HL-60 (cell line): ENCODE data around the gene DPH7.
"Not testable (repeated sequence)": the region's sequence is repeated elsewhere in the genome, so short reads cannot be mapped to it uniquely, and the experiment has no call there.

ENCODE experiments used
- DNase-seq, 2 experiments: peaks; one replicate each; pipeline ENCODE4 v3.0.0-alpha.2; 2010 to 2020; ENCODE audit warnings: low read depth in 1 of 2, low spot score in 1 of 2
- H3K27ac ChIP-seq: fragments of 250-450 bp; sonication (Bioruptor Pico); replicated peaks from 2 replicates; pipeline ENCODE4 v1.5.1; 2020; ENCODE audit warnings: mild to moderate bottlenecking, moderate library complexity
- H3K27me3 ChIP-seq: fragments of 250-450 bp; sonication (Bioruptor Pico); 2 replicates; pipeline ENCODE4 v1.5.1; 2021; ENCODE audit warnings: mild to moderate bottlenecking, moderate library complexity; ENCODE audit not compliant: insufficient read depth, poor library complexity, severe bottlenecking
- H3K4me3 ChIP-seq: replicated peaks from 2 replicates; pipeline ENCODE4 v1.5.1; 2011; ENCODE audit warnings: mild to moderate bottlenecking, control low read depth, low read length; ENCODE audit not compliant: insufficient read depth
- GABPA ChIP-seq: IDR thresholded peaks from 2 replicates; pipeline ENCODE4 v1.6.1; 2012; ENCODE audit warnings: low read depth
- POLR2AphosphoS5 ChIP-seq: IDR thresholded peaks from 2 replicates; pipeline ENCODE4 v1.6.1; 2012; ENCODE audit warnings: low read depth
- SPI1 ChIP-seq: IDR thresholded peaks from 2 replicates; pipeline ENCODE4 v1.6.1; 2012; ENCODE audit warnings: low read depth, mild to moderate bottlenecking, borderline replicate concordance
- TF ChIP-seq, protein P1 (sequence below): IDR thresholded peaks from 2 replicates; pipeline ENCODE4 v1.6.1; 2012; ENCODE audit warnings: low read depth; ENCODE audit not compliant: insufficient replicate concordance
- TF ChIP-seq, protein P2 (sequence below): IDR thresholded peaks from one replicate; pipeline ENCODE4 v1.5.1; 2011; ENCODE audit warnings: low read length, control low read depth, inconsistent platforms; ENCODE audit not compliant: insufficient read depth

The DPH7 gene

DNA sequence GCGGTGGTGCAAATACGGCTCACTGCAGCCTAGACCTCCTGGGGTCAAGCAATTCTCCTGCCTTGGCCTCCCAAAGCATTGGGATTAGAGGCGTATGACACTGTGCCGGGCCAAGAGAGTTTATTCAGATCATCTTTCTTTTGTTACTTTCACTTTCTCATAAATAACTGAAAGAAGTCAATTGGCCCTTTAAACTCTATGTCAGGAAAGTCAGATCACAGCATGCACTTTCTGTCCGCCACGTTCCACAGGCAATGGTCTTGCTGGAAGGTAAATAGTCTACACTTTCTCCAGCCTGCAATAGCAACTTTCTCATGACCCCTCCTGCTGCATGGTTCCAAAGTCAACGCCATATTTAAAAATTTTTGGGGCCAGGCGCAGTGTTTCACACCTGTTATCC lies 20.2 kb upstream of the DPH7 start:
- no peak for DNase-seq
- Histone ChIP-seq H3K27me3 (no peaks in the 10 kb centered on the region), H3K27ac (no peak overlapping the region), H3K4me3 (no peak overlapping the region)
- TF ChIP-seq POLR2AphosphoS5 = no peak
- TF ChIP-seq SPI1 = no peak
- TF ChIP-seq, protein P1, sequence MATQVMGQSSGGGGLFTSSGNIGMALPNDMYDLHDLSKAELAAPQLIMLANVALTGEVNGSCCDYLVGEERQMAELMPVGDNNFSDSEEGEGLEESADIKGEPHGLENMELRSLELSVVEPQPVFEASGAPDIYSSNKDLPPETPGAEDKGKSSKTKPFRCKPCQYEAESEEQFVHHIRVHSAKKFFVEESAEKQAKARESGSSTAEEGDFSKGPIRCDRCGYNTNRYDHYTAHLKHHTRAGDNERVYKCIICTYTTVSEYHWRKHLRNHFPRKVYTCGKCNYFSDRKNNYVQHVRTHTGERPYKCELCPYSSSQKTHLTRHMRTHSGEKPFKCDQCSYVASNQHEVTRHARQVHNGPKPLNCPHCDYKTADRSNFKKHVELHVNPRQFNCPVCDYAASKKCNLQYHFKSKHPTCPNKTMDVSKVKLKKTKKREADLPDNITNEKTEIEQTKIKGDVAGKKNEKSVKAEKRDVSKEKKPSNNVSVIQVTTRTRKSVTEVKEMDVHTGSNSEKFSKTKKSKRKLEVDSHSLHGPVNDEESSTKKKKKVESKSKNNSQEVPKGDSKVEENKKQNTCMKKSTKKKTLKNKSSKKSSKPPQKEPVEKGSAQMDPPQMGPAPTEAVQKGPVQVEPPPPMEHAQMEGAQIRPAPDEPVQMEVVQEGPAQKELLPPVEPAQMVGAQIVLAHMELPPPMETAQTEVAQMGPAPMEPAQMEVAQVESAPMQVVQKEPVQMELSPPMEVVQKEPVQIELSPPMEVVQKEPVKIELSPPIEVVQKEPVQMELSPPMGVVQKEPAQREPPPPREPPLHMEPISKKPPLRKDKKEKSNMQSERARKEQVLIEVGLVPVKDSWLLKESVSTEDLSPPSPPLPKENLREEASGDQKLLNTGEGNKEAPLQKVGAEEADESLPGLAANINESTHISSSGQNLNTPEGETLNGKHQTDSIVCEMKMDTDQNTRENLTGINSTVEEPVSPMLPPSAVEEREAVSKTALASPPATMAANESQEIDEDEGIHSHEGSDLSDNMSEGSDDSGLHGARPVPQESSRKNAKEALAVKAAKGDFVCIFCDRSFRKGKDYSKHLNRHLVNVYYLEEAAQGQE = no peak
- TF ChIP-seq GABPA = no peak
- TF ChIP-seq, protein P2, sequence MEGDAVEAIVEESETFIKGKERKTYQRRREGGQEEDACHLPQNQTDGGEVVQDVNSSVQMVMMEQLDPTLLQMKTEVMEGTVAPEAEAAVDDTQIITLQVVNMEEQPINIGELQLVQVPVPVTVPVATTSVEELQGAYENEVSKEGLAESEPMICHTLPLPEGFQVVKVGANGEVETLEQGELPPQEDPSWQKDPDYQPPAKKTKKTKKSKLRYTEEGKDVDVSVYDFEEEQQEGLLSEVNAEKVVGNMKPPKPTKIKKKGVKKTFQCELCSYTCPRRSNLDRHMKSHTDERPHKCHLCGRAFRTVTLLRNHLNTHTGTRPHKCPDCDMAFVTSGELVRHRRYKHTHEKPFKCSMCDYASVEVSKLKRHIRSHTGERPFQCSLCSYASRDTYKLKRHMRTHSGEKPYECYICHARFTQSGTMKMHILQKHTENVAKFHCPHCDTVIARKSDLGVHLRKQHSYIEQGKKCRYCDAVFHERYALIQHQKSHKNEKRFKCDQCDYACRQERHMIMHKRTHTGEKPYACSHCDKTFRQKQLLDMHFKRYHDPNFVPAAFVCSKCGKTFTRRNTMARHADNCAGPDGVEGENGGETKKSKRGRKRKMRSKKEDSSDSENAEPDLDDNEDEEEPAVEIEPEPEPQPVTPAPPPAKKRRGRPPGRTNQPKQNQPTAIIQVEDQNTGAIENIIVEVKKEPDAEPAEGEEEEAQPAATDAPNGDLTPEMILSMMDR = no peak

DNA sequence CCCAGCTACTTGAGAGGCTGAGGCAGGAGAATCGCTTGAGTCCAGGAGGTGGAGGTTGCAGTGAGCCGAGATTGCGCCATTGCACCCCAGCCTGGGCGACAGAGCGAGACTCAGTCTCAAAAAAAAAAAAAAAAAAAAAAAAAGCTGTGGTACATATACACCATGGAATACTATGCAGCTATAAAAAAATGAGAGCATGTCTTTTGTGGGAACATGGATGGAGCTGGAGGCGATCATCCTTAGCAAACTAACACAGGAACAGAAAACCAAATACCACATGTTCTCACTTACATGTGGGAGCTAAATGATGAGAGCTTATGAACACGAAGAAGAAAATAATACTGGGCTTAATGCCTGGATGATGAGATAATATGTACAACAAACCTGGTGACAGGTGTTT lies 17.9 kb upstream of the DPH7 start:
- not testable (repeated sequence) for H3K27me3 ChIP-seq, DNase-seq, H3K27ac ChIP-seq

DNA sequence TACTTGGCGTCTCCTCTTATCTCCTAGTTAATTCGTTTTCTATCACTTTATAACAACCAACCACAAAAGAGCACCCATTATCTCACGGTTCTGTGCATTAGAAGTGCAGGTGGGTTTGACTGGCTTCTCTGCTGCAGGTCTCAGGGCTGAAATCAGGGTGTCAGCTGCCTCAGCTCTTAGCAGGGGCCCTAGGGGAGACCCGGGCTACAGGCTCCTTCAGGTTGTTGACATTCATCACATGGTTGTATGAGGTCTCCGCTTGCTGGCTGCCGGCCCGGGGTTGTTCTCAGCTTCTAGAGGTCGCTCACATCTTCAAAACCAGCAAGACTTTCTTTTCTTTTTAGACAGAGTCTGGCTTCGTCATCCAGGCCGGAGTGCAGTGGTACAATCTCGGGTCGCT lies 14.5 kb upstream of the DPH7 start:
- DNase-seq = no peak
- Histone ChIP-seq H3K27me3 (no peaks in the 10 kb centered on the region), H3K27ac (peak overlapping the region; percentile 31; the same call in 1 of the 2 replicates), H3K4me3 (no peak overlapping the region)
- TF ChIP-seq GABPA = no peak
- TF ChIP-seq SPI1 = no peak
- TF ChIP-seq, protein P2 = no peak
- no peak for TF ChIP-seq POLR2AphosphoS5
- TF ChIP-seq, protein P1 = no peak

More for the DNA sequence above, 17.9 kb upstream of the DPH7 start:
- not testable (repeated sequence) for H3K4me3 ChIP-seq

DNA sequence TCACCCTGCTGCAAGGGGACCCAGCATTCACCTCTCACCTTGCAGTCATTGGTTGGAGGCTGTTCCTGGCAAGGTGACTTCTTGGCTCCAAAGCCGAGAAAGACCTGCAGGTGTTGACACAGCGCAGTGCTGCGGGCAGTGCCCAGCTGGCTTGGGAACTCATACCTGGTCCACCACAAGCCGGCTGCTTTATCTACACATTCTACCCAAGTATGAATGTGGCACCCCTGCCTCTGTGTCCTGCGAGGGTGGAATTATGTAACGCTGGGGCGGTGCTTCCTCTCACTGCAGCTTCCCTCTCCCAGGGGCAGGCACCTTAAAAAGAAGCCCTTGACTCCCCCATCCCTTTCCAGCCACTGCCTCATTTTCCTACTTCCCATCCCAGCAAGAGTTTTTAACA lies 14.0 kb upstream of the DPH7 start:
- H3K27me3 ChIP-seq = no peaks in the 10 kb centered on the region
- no peak overlapping the region for H3K4me3 ChIP-seq
- H3K27ac ChIP-seq = peak overlapping the region; percentile 31
- TF ChIP-seq SPI1 = peak; percentile 70; the same call in 1 of the 2 replicates
- TF ChIP-seq, protein P1 = no peak
- peak; percentile 74 to 86 for DNase-seq
